Fibroblast of skin of scalp (primary cell): ENCODE measurements around the gene NRCAM.
"Not testable (repeated sequence)": the region's sequence is repeated elsewhere in the genome, so short reads cannot be mapped to it uniquely, and the experiment has no call there.

Source experiments
- DNase-seq: peaks from one replicate; pipeline ENCODE4 v3.0.0-alpha.2; 2013

The NRCAM gene

GRCh38 chr7:108272891-108273290 lies 183.3 kb downstream of the NRCAM start:
- DNase-seq = not testable (repeated sequence)

- DNase-seq = no peak
Measured at GRCh38 chr7:108270385-108271015, 185.7 kb downstream of the NRCAM start.

- no peak for DNase-seq
Measured at GRCh38 chr7:108268200-108268820, 187.9 kb downstream of the NRCAM start.

- DNase-seq = no peak
Measured at GRCh38 chr7:108267615-108268014, 188.6 kb downstream of the NRCAM start.

GRCh38 chr7:108266491-108266890 lies 189.7 kb downstream of the NRCAM start:
- DNase-seq = no peak

- no peak for DNase-seq
Measured at GRCh38 chr7:108266035-108266434, 190.2 kb downstream of the NRCAM start.

GRCh38 chr7:108265007-108265406 lies 191.2 kb downstream of the NRCAM start:
- DNase-seq = no peak

GRCh38 chr7:108263425-108263824 lies 192.8 kb downstream of the NRCAM start:
- DNase-seq = no peak

- DNase-seq = no peak
Measured at GRCh38 chr7:108261560-108262255, 194.5 kb downstream of the NRCAM start.

GRCh38 chr7:108259447-108259846 lies 196.8 kb downstream of the NRCAM start:
- not testable (repeated sequence) for DNase-seq

- DNase-seq = no peak
Measured at GRCh38 chr7:108257954-108258353, 198.3 kb downstream of the NRCAM start.

- DNase-seq = no peak
Measured at GRCh38 chr7:108254259-108254658, 202.0 kb downstream of the NRCAM start.

- peak; percentile 28 for DNase-seq
Measured at GRCh38 chr7:108253275-108254044, 202.8 kb downstream of the NRCAM start.

GRCh38 chr7:108252177-108252576 lies 204.1 kb downstream of the NRCAM start:
- no peak for DNase-seq

- no peak for DNase-seq
Measured at GRCh38 chr7:108251700-108252099, 204.5 kb downstream of the NRCAM start.

- DNase-seq = no peak
Measured at GRCh38 chr7:108249453-108249852, 206.8 kb downstream of the NRCAM start.

GRCh38 chr7:108248821-108249220 lies 207.4 kb downstream of the NRCAM start:
- no peak for DNase-seq

GRCh38 chr7:108248418-108248817 lies 207.8 kb downstream of the NRCAM start:
- DNase-seq = no peak

- DNase-seq = no peak
Measured at GRCh38 chr7:108247614-108248013, 208.6 kb downstream of the NRCAM start.

GRCh38 chr7:108246227-108246837 lies 209.9 kb downstream of the NRCAM start:
- DNase-seq = peak; percentile 90

GRCh38 chr7:108245523-108246226 lies 210.6 kb downstream of the NRCAM start:
- no peak for DNase-seq

- no peak for DNase-seq
Measured at GRCh38 chr7:108244110-108244509, 212.1 kb downstream of the NRCAM start.
